HTR-8/SVneo (cell line): ENCODE measurements around the gene KLC1.

Experiments
- DNase-seq: peaks from one replicate; pipeline ENCODE4 v3.0.0; 2011; ENCODE audit warnings: low spot score, mixed read lengths; ENCODE audit not compliant: insufficient read length
- FAIRE-seq: peaks from 2 replicates; lab custom pipeline; 2011; peaks lifted over from hg19 to GRCh38; lab: Jason Lieb, UNC

KLC1 gene

GRCh38 chr14:103741876-103742275 is 112.9 kb downstream of the KLC1 start:
- DNase-seq (no peak), FAIRE-seq (no peak)

- FAIRE-seq (no peak), DNase-seq (no peak)
Measured at GRCh38 chr14:103742499-103743255, 113.7 kb downstream of the KLC1 start.

DNA sequence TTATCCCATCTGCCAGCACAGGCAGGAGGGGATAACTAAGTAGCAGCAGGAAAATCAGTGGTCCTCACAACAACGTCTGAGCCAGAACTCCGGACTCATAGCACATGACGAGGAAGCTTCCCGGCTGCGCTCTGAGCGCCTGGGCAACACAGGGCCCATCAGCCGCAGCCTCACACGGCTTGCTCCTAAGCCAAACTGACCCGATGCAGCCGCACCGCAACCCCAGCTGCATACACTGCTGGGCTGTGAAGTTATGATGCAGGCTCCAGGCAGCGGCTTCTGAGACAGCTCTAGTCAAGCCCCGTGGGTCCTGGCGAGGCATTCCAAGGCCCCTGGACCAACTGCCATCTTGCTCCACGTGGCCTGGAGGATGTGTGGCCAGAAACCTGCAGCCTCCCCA is 114.7 kb downstream of the KLC1 start:
- FAIRE-seq (no peak), DNase-seq (no peak)

GRCh38 chr14:103744621-103745395 is 115.8 kb downstream of the KLC1 start:
- FAIRE-seq (no peak), DNase-seq (no peak)

DNA sequence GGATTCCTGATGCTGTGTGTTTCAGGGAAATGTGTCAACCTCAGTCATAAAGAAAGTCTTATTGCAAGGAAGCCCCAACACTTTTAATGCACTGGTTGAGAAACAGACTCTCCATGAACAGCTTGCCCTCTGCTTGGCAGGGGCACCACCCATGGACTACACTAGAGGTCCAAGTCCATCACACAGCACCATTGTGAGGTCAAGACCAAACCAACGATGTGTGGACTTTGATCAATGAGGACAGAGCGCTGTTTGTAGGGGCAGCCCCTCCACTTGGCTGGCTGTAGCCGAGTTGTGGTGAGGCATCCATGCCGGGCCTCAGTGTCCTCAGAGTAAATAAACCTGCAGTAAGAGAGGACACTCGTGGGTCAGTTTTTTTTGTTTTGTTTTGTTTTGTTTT is 116.4 kb downstream of the KLC1 start:
- FAIRE-seq (no peak), DNase-seq (no peak)

DNA sequence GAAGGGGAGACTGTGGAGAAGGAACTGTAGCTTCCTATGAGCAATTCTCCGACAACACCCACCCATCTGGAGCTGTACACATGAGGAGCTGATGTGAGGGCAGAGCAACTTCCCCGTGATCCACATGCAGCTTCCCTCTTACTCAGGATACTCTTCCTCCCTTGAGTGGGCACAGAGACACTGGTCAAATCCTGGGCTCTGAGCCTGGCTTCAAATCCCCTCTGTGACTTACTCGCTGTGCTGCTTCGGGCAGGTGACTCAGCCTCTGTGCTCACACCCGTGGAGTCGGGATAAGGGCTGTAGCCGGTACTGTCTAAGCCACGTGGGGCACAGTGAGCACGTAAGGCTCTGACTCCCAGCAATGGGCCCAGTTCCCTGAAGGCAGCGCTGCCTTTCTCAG is 117.7 kb downstream of the KLC1 start:
- DNase-seq, result no peak
- no peak for FAIRE-seq

DNA sequence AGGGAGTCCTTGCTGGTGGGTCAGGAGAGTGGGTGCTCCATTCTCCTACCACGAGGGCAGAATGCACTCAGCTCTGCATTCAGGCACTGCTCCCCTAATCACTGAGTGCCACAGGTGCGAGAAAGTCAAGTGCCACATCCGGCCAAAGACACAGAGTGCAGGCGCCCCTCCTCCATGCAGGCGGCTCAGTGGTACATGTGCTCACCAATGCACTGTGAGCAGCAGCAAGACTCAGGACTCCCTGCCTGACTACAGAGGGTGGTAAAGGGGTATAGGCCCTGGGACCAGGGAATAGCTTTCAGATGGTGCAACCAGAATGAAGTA is 119.5 kb downstream of the KLC1 start:
- DNase-seq (no peak), FAIRE-seq (no peak)

DNA sequence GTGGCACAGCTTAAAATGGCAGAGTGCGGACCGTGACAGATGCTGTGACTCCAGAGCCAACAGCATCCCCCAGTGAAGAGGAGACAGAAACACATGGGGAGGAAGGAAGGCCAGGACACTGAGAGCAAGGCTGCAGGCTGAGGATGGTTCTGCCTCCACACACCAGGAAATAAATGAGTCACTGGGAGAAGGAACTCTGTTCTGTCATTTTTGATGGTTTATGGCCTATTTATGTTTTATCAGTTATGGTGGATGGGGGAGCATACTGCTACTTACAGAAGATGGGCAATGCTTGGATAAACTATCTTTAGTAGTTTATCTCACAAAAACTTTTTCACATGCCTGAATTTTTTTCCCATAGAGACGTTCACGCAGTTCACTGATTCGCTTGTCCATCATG is 120.4 kb downstream of the KLC1 start:
- DNase-seq (no peak), FAIRE-seq (no peak)

GRCh38 chr14:103749860-103750259 is 120.8 kb downstream of the KLC1 start:
- DNase-seq (no peak), FAIRE-seq (no peak)
